ENCODE results near the gene C1QTNF7.

C1QTNF7 gene

GRCh38 chr4:15488658-15489470 is 61.0 kb downstream of the C1QTNF7 start:
- Histone ChIP-seq H3K27ac (ENCODE audit: low read depth, low read length) (no peak overlapping the region), H3K9me3 (ENCODE audit: insufficient read depth, low read depth, low read length) (no peaks in the 10 kb centered on the region), H3K9ac (ENCODE audit: low read depth, low read length) (no peak overlapping the region), H3K4me1 (ENCODE audit: insufficient read depth, low read length) (no peaks in the 10 kb centered on the region), H3K4me3 (ENCODE audit: low read length) (no peak overlapping the region), H3K36me3 (ENCODE audit: insufficient read depth, low read length) (peaks cover 3% of the 10 kb centered on the region; the same call in 1 of the 2 replicates), H3K27me3 (ENCODE audit: insufficient read depth, low read length) (no peaks in the 10 kb centered on the region)
- WGBS: 92% methylated on average over 5 of the region's 6 CpGs

GRCh38 chr4:15489551-15489950 is 61.7 kb downstream of the C1QTNF7 start:
- whole genome bisulfite sequencing: 95% methylated on average over 2 of the region's 2 CpGs
- H3K27me3 ChIP-seq (ENCODE audit: insufficient read depth, low read length): no peaks in the 10 kb centered on the region
- no peaks in the 10 kb centered on the region for H3K4me1 ChIP-seq (ENCODE audit: insufficient read depth, low read length)
- H3K9me3 ChIP-seq (ENCODE audit: insufficient read depth, low read depth, low read length): no peaks in the 10 kb centered on the region
- H3K4me3 ChIP-seq (ENCODE audit: low read length): no peak overlapping the region
- no peak overlapping the region for H3K27ac ChIP-seq (ENCODE audit: low read depth, low read length)
- H3K9ac ChIP-seq (ENCODE audit: low read depth, low read length): no peak overlapping the region
- peaks cover 3% of the 10 kb centered on the region; the same call in 1 of the 2 replicates for H3K36me3 ChIP-seq (ENCODE audit: insufficient read depth, low read length)

GRCh38 chr4:15493411-15493810 is 65.6 kb downstream of the C1QTNF7 start:
- H3K4me1 ChIP-seq (ENCODE audit: insufficient read depth, low read length): no peaks in the 10 kb centered on the region
- peaks cover 2% of the 10 kb centered on the region; the same call in 1 of the 2 replicates for H3K36me3 ChIP-seq (ENCODE audit: insufficient read depth, low read length)
- H3K4me3 ChIP-seq (ENCODE audit: low read length): no peak overlapping the region
- no peaks in the 10 kb centered on the region for H3K27me3 ChIP-seq (ENCODE audit: insufficient read depth, low read length)
- peaks cover 7% of the 10 kb centered on the region; the same call in 1 of the 2 replicates for H3K9me3 ChIP-seq (ENCODE audit: insufficient read depth, low read depth, low read length)
- no peak overlapping the region for H3K27ac ChIP-seq (ENCODE audit: low read depth, low read length)
- H3K9ac ChIP-seq (ENCODE audit: low read depth, low read length): no peak overlapping the region

- H3K9me3 ChIP-seq (ENCODE audit: insufficient read depth, low read depth, low read length): peaks cover 7% of the 10 kb centered on the region; the same call in 1 of the 2 replicates
- 100% methylated on average over 1 of the region's 1 CpG for WGBS
Measured at GRCh38 chr4:15495621-15496020, 67.8 kb downstream of the C1QTNF7 start.

More at GRCh38 chr4:15495621-15496020, 67.8 kb downstream of the C1QTNF7 start:
- Histone ChIP-seq H3K4me1 (ENCODE audit: insufficient read depth, low read length) (no peaks in the 10 kb centered on the region), H3K27me3 (ENCODE audit: insufficient read depth, low read length) (no peaks in the 10 kb centered on the region), H3K36me3 (ENCODE audit: insufficient read depth, low read length) (no peaks in the 10 kb centered on the region), H3K9ac (ENCODE audit: low read depth, low read length) (no peak overlapping the region), H3K4me3 (ENCODE audit: low read length) (no peak overlapping the region), H3K27ac (ENCODE audit: low read depth, low read length) (no peak overlapping the region)

All from HUES64 (cell line).